HG03280 (cell line): ENCODE measurements around the gene FDPS.

Source experiments
- ATAC-seq: cut with Tn5 transposase; IDR thresholded peaks from one replicate; pipeline ENCODE4 v1.9.1; 2021; ENCODE audit warnings: mild to moderate bottlenecking, moderate library complexity; ENCODE audit not compliant: unreplicated experiment

Gene FDPS

DNA sequence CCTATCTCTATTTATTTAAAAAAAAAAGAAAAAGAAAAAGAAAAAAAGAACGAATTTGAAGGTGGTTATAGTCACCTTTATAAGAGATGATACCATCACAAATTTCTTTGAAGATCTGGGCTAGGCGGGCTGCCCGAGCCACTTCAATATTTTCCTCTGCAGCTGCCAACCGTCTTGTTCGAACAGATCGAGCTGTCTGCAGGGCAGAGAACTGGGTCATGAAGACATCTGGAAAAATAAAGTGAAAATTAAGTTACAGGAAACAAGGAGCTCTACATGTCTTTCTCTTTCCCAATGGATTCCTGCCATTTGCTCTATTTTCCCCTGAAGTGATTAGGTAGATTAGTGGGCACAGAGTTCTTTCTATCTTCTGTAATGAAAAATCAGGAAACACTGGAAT, 44.0 kb downstream of the FDPS start:
- ATAC-seq: no peak

DNA sequence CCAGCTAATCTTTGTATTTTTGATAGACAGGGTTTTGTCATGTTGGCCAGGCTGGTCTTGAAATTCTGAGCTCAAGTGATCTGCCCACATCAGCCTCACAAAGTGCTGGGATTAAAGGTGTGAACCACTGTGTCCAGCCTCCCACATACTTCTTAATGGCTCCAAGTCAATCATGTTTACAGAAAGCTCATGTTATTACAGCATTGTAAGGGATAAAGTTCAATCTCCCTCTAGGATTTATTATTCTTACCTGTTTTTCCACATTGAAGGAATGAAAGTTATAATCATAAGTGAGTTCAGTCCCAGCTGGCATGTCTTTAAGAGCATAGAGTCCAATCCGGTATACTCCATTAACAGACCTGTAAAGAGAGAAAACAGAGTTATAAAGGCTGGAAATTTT, 51.4 kb downstream of the FDPS start:
- no peak for ATAC-seq
